Natural killer cell (primary cell): ENCODE measurements around the gene RAB15. TPM values are rescaled to one million over a fixed set of nuclear protein-coding genes. Genes with fewer than 3 reads are reported as not detected.

Experiments
- ATAC-seq, 3 donors: fragments of 150-1000 bp in 2 of 3; fragments of 200-7000 bp in 1 of 3; cut with Tn5 transposase; 1 replicate in 1 of 3; 2 replicates in 2 of 3; pipeline ENCODE4 v1.10.0; 2021; ENCODE audit warnings: mild to moderate bottlenecking in 2 of 3, moderate library complexity in 2 of 3
- DNase-seq, 2 donors: peaks; one replicate each; pipeline versions ENCODE4 v3.0.0 to v3.0.0-alpha.2; 2013 to 2021; ENCODE audit warnings: mixed read lengths in 1 of 2
- H3K27ac ChIP-seq: one replicate; pipeline ENCODE4 v1.5.1; 2013; ENCODE audit warnings: mild to moderate bottlenecking, low read length
- H3K27me3 ChIP-seq: one replicate; pipeline ENCODE4 v1.6.1; 2013; ENCODE audit warnings: low read length; ENCODE audit not compliant: control insufficient read depth, insufficient read depth
- H3K36me3 ChIP-seq: one replicate; pipeline ENCODE4 v1.6.1; 2013; ENCODE audit warnings: low read length; ENCODE audit not compliant: control insufficient read depth, insufficient read depth
- H3K4me1 ChIP-seq: one replicate; pipeline ENCODE4 v1.6.1; 2013; ENCODE audit warnings: low read length; ENCODE audit not compliant: control insufficient read depth, insufficient read depth
- H3K4me3 ChIP-seq: one replicate; pipeline ENCODE4 v1.5.1; 2013; ENCODE audit warnings: low read length
- H3K9me3 ChIP-seq: one replicate; pipeline ENCODE4 v1.6.1; 2013; ENCODE audit warnings: low read length; ENCODE audit not compliant: control insufficient read depth, insufficient read depth
- H3K27ac Mint-ChIP-seq, 2 donors: one replicate each; pipeline ENCODE4 v1.8.0; 2022; ENCODE audit warnings: mild to moderate bottlenecking in 2 of 2, mixed read lengths in 2 of 2, moderate library complexity in 1 of 2
- H3K27me3 Mint-ChIP-seq, 2 donors: one replicate each; pipeline ENCODE4 v1.8.0; 2022; ENCODE audit warnings: low read depth in 2 of 2, mixed read lengths in 2 of 2
- H3K36me3 Mint-ChIP-seq: one replicate; pipeline ENCODE4 v1.8.0; 2022; ENCODE audit warnings: mixed read lengths
- H3K4me1 Mint-ChIP-seq, 2 donors: one replicate each; pipeline ENCODE4 v1.8.0; 2022; ENCODE audit warnings: mixed read lengths in 2 of 2
- H3K4me3 Mint-ChIP-seq: one replicate; pipeline ENCODE4 v1.8.0; 2022; ENCODE audit warnings: mild to moderate bottlenecking, moderate library complexity, mixed read lengths
- H3K9me3 Mint-ChIP-seq, 2 donors: one replicate each; pipeline ENCODE4 v1.8.0; 2022; ENCODE audit warnings: mixed read lengths in 2 of 2
- CTCF ChIP-seq: fragments of 200-600 bp; IDR thresholded peaks from one replicate; pipeline ENCODE4 v1.8.0; 2022; ENCODE audit warnings: antibody characterized with exemption
- WGBS: methylation state at CpG from one replicate; pipeline ENCODE4 v1.1.7; 2013; ENCODE audit warnings: missing lambda C conversion rate; ENCODE audit not compliant: insufficient coverage; 5-methylcytosine and 5-hydroxymethylcytosine counted together
- intact Hi-C: fragments of 100-400 bp; cut with micrococcal nuclease; formaldehyde crosslinking; loops from one replicate; pipeline ENCODE4 v1.14.2; 2022
- total RNA-seq, 4 donors: library from RNA; stranded (reverse); fragments of 120-200 nt in 1 of 4; gene quantifications; one replicate each; pipeline versions ENCODE4 v1.2.3 to v1.2.4, GENCODE V29; 2013 to 2022

RAB15 gene
- total RNA-seq, 3 donors from 2014 or later (not counting 1 experiment from before 2014, with no cell fraction given), result 0.82 to 3.2 (median 1.7) TPM

DNA sequence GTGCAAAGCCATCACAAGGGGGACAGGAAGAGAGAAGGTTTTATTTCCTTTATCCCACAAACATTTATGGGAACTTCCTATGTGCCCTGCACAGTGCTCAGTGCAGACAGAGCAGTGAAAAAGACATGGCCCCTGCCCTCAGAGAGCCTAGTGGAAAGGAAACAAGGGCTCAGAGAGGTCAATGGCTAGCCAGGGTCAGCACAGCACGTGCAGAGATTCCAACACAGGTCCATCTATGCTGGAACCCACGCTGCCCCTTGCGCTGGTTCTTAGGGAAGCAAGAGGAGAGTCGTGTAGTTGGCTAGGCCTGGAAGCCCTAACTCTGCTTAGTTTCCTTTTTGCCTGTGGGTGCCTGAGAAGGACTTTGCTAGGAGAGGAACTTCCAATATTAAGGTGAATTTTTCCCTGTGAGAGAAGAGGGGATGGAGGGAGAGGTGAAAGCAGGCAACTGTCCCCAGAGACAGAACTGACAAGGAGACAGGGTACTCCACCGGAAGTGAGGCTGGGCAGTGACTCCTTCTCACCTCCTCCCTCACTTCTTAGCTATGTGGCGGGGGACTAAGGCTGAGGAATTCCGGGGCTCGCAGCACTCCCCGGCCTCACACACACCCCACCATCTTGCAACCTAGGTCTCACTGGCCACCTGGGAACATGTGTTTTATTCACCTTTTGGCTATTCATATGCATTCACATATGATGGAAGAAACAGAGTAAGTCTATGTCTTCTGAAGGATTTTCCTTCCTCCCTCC, 17.5 kb downstream of the RAB15 start:
- Histone ChIP-seq H3K36me3 (no peaks in the 10 kb centered on the region), H3K4me1 (no peaks in the 10 kb centered on the region), H3K27ac (no peak overlapping the region), H3K9me3 (no peaks in the 10 kb centered on the region), H3K4me3 (no peak overlapping the region), H3K27me3 (no peaks in the 10 kb centered on the region)
- Mint-ChIP-seq H3K36me3 (no peaks in the 10 kb centered on the region), H3K9me3 (no peaks in the 10 kb centered on the region), H3K27me3 (no peaks in the 10 kb centered on the region), H3K4me1 (peaks cover 5 to 7% of the 10 kb centered on the region in 2 donors), H3K27ac (no peak overlapping the region), H3K4me3 (no peak overlapping the region)
- WGBS, result 96% methylated on average over 9 of the region's 9 CpGs
- intact Hi-C loops, result no loop called here
- no peak for TF ChIP-seq CTCF
- DNase-seq (no peak), ATAC-seq (no peak)

GRCh38 chr14:64953661-64954060, 18.5 kb downstream of the RAB15 start:
- Histone ChIP-seq H3K4me3 (no peak overlapping the region), H3K9me3 (no peaks in the 10 kb centered on the region), H3K27me3 (no peaks in the 10 kb centered on the region), H3K27ac (no peak overlapping the region), H3K4me1 (no peaks in the 10 kb centered on the region), H3K36me3 (no peaks in the 10 kb centered on the region)
- no peak for TF ChIP-seq CTCF
- 98% methylated on average over 6 of the region's 6 CpGs for WGBS
- H3K36me3 Mint-ChIP-seq, result no peaks in the 10 kb centered on the region
- no peak for DNase-seq
- no peak for ATAC-seq
- no peaks in the 10 kb centered on the region for H3K27me3 Mint-ChIP-seq
- peaks cover 7 to 8% of the 10 kb centered on the region in 2 donors for H3K4me1 Mint-ChIP-seq
- no peak overlapping the region for H3K4me3 Mint-ChIP-seq
- H3K9me3 Mint-ChIP-seq, result no peaks in the 10 kb centered on the region
- intact Hi-C loops, result no loop called here
- no peak overlapping the region for H3K27ac Mint-ChIP-seq

GRCh38 chr14:64953310-64953654, 18.9 kb downstream of the RAB15 start:
- no peaks in the 10 kb centered on the region for H3K27me3 ChIP-seq
- no peaks in the 10 kb centered on the region for H3K9me3 ChIP-seq
- no peaks in the 10 kb centered on the region for H3K27me3 Mint-ChIP-seq
- no peak overlapping the region for H3K4me3 Mint-ChIP-seq
- H3K36me3 ChIP-seq, result no peaks in the 10 kb centered on the region
- H3K27ac Mint-ChIP-seq, result no peak overlapping the region
- DNase-seq (no peak), ATAC-seq (no peak)
- intact Hi-C loops, result no loop called here
- no peak overlapping the region for H3K27ac ChIP-seq
- H3K4me1 ChIP-seq, result no peaks in the 10 kb centered on the region
- H3K9me3 Mint-ChIP-seq, result no peaks in the 10 kb centered on the region
- no peak for TF ChIP-seq CTCF
- 96% methylated on average over 8 of the region's 8 CpGs for WGBS
- H3K4me3 ChIP-seq, result no peak overlapping the region
- no peaks in the 10 kb centered on the region for H3K36me3 Mint-ChIP-seq
- H3K4me1 Mint-ChIP-seq, result peaks cover 7 to 10% of the 10 kb centered on the region in 2 donors
